Fibroblast of lung (primary cell): ENCODE measurements around the gene AQP2. TPM values are rescaled to one million over a fixed set of nuclear protein-coding genes. Genes with fewer than 3 reads are reported as not detected.
A peak's percentile ranks its signal among the peaks of the same experiment; 100 is the strongest.

Experiments
- DNase-seq, 2 donors: peaks; one replicate each; pipeline versions ENCODE4 v3.0.0 to v3.0.0-alpha.2; 2010; ENCODE audit warnings: low read depth in 2 of 2
- H2AFZ ChIP-seq: 2 replicates; pipeline ENCODE4 v1.5.1; 2012; ENCODE audit warnings: low read length, control low read depth, inconsistent platforms
- H3K27ac ChIP-seq: 2 replicates; pipeline ENCODE4 v1.5.1; 2011; ENCODE audit warnings: low read length, control low read depth; ENCODE audit not compliant: insufficient read depth
- H3K27me3 ChIP-seq: 2 replicates; pipeline ENCODE4 v1.5.1; 2011; ENCODE audit warnings: mild to moderate bottlenecking, low read length; ENCODE audit not compliant: control insufficient read depth, insufficient read depth
- H3K36me3 ChIP-seq: 2 replicates; pipeline ENCODE4 v1.5.1; 2011; ENCODE audit warnings: low read length; ENCODE audit not compliant: control insufficient read depth, insufficient read depth
- H3K4me1 ChIP-seq: 2 replicates; pipeline ENCODE4 v1.5.1; 2011; ENCODE audit warnings: low read length; ENCODE audit not compliant: control insufficient read depth, insufficient read depth; ENCODE audit errors: extremely low read depth
- H3K4me2 ChIP-seq: 2 replicates; pipeline ENCODE4 v1.5.1; 2011; ENCODE audit warnings: low read length, control low read depth; ENCODE audit not compliant: insufficient read depth; ENCODE audit errors: extremely low read depth
- H3K4me3 ChIP-seq, 4 experiments: fragments of 200-600 bp in 1 of 4; sonication (generic) in 1 of 4; replicated peaks in 1 of 4; 2 replicates each; pipeline ENCODE4 v1.5.1; 2011 to 2016; ENCODE audit warnings: low read length in 4 of 4, low read depth in 3 of 4, mild to moderate bottlenecking in 3 of 4, control low read depth in 2 of 4, inconsistent platforms in 1 of 4, mixed read lengths in 1 of 4; ENCODE audit not compliant: insufficient read depth in 1 of 4; ENCODE audit errors: control extremely low read depth in 1 of 4
- H3K79me2 ChIP-seq: 2 replicates; pipeline ENCODE4 v1.5.1; 2012; ENCODE audit warnings: mild to moderate bottlenecking, low read length, inconsistent platforms; ENCODE audit not compliant: control insufficient read depth, insufficient read depth
- H3K9ac ChIP-seq: 2 replicates; pipeline ENCODE4 v1.5.1; 2011; ENCODE audit warnings: mild to moderate bottlenecking, low read length, control low read depth; ENCODE audit not compliant: insufficient read depth
- H3K9me3 ChIP-seq: 2 replicates; pipeline ENCODE4 v1.5.1; 2012; ENCODE audit warnings: low read depth, low read length; ENCODE audit not compliant: control insufficient read depth, insufficient read depth
- H4K20me1 ChIP-seq: 2 replicates; pipeline ENCODE4 v1.5.1; 2011; ENCODE audit warnings: low read length; ENCODE audit not compliant: control insufficient read depth, insufficient read depth; ENCODE audit errors: extremely low read depth
- EZH2 ChIP-seq: IDR thresholded peaks from 2 replicates; pipeline ENCODE4 v1.5.1; 2012; ENCODE audit warnings: low read length, control low read depth, mild to moderate bottlenecking; ENCODE audit errors: missing control alignments
- polyA plus RNA-seq, 2 donors: library from polyadenylated mRNA; depleted of rRNA in 1 of 2; stranded (reverse) in 1 of 2; unstranded in 1 of 2; fragments of >200 nt; gene quantifications; 2 replicates each; pipeline ENCODE4 v1.2.1, GENCODE V29; 2011 to 2012; ENCODE audit warnings: missing spikeins in 1 of 2
- total RNA-seq: library from RNA; depleted of rRNA; stranded (reverse); fragments of >200 nt; gene quantifications from 2 replicates; pipeline ENCODE4 v1.2.1, GENCODE V29; 2014
- TF ChIP-seq, protein P1 (sequence below), 2 donors: IDR thresholded peaks in 1 of 2; conservative IDR thresholded peaks in 1 of 2; 1 replicate in 1 of 2; 2 replicates in 1 of 2; pipeline ENCODE4 v1.5.1; 2011 to 2012; ENCODE audit warnings: low read length in 2 of 2, control low read depth in 1 of 2, inconsistent platforms in 1 of 2, low read depth in 1 of 2, mild to moderate bottlenecking in 1 of 2

Gene AQP2
- total and polyA plus RNA-seq, 2 donors (not counting 1 experiment from before 2014, with no cell fraction given): not detected

DNA sequence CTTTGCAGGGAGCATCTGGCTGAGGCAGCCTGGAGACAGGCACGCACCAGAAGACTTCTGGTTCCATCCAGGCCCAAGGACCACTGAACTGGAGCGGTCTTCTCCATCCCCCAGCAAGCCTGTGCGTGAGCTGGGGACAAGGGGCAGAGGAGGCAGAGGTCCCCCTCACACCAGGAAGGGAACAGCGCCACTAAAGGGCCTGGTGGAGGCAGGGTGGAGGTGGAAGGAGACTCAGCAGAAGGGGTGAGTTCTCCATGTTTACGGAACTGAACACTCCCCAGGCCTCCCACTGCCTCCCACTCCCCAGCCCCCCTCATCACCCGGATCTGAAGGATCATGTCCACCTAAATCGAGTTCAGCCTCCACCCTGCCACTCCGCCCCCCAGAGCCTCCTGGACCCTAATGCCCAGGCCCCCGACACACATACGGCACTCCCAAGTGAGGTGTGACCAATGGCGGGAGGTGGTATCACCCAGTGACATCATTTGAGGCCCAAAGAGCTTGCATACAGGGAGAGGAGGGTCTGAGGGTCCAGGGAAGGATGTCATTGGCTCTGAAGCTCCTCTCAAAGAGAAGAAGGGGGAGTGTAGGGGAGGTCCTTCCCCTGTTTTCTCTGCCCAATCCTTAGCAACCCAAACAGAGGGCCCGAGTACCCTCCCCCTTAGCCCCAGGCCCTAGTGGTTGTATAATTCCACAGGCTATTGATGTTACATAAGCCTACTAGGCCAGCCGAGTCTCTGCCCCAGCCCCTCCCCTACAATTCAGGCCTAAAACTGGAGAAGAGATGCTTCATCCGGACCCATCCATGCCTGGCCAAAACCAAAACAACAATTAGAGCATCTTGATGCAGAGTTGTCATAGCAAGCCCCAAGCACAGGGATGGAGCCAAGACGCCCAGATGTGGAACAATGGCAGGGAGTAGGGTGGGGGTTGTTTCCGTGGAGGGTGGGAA lies 47.9 kb upstream of the AQP2 start:
- TF ChIP-seq, protein P1, sequence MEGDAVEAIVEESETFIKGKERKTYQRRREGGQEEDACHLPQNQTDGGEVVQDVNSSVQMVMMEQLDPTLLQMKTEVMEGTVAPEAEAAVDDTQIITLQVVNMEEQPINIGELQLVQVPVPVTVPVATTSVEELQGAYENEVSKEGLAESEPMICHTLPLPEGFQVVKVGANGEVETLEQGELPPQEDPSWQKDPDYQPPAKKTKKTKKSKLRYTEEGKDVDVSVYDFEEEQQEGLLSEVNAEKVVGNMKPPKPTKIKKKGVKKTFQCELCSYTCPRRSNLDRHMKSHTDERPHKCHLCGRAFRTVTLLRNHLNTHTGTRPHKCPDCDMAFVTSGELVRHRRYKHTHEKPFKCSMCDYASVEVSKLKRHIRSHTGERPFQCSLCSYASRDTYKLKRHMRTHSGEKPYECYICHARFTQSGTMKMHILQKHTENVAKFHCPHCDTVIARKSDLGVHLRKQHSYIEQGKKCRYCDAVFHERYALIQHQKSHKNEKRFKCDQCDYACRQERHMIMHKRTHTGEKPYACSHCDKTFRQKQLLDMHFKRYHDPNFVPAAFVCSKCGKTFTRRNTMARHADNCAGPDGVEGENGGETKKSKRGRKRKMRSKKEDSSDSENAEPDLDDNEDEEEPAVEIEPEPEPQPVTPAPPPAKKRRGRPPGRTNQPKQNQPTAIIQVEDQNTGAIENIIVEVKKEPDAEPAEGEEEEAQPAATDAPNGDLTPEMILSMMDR (conservative IDR thresholded peaks at IDR 0.05 in 1 of 2, IDR thresholded peaks at IDR 0.05 in 1 of 2; ENCODE audit: low read depth in 1 of 2, low read length in 2 of 2): no peak
- TF ChIP-seq EZH2: no peak
- Histone ChIP-seq H4K20me1 (no peaks in the 10 kb centered on the region), H3K27me3 (peaks cover 9% of the 10 kb centered on the region), H3K4me3 (no peak overlapping the region), H3K9ac (no peak overlapping the region), H3K79me2 (no peaks in the 10 kb centered on the region), H3K27ac (no peak overlapping the region), H3K4me2 (no peak overlapping the region), H3K9me3 (no peaks in the 10 kb centered on the region), H3K36me3 (no peaks in the 10 kb centered on the region), H2AFZ (no peak overlapping the region), H3K4me1 (peaks cover 2% of the 10 kb centered on the region)
- no peak for DNase-seq

DNA sequence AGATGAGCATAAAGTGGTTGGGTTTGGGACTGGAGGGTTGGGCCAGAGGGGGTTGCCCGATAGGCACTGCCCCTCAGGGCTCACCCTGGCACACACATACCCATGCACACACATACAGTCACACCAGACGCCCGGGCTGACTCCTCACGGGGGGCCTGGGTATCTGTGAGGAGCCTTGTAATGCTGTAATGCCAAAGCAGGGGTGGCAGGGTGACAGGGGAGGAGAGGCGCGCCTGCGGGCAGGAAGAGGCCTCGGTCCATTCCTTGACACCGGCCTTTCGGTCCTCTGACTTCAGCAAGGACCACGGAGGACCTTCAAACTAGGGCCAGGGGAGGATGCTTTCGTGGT lies 47.2 kb upstream of the AQP2 start:
- Histone ChIP-seq H3K9me3 (no peaks in the 10 kb centered on the region), H3K4me3 (peak overlapping the region in 3 of 4 experiments; percentile 13 to 40 (median 34)), H3K9ac (no peak overlapping the region), H3K79me2 (no peaks in the 10 kb centered on the region), H3K4me1 (peaks cover 2% of the 10 kb centered on the region), H2AFZ (peak overlapping the region; percentile 77), H3K27me3 (peaks cover 5% of the 10 kb centered on the region), H3K4me2 (peak overlapping the region; percentile 28), H3K27ac (no peak overlapping the region), H4K20me1 (no peaks in the 10 kb centered on the region), H3K36me3 (no peaks in the 10 kb centered on the region)
- TF ChIP-seq, protein P1 (conservative IDR thresholded peaks at IDR 0.05 in 1 of 2, IDR thresholded peaks at IDR 0.05 in 1 of 2; ENCODE audit: low read depth in 1 of 2, low read length in 2 of 2): no peak
- TF ChIP-seq EZH2: no peak
- DNase-seq: no peak

DNA sequence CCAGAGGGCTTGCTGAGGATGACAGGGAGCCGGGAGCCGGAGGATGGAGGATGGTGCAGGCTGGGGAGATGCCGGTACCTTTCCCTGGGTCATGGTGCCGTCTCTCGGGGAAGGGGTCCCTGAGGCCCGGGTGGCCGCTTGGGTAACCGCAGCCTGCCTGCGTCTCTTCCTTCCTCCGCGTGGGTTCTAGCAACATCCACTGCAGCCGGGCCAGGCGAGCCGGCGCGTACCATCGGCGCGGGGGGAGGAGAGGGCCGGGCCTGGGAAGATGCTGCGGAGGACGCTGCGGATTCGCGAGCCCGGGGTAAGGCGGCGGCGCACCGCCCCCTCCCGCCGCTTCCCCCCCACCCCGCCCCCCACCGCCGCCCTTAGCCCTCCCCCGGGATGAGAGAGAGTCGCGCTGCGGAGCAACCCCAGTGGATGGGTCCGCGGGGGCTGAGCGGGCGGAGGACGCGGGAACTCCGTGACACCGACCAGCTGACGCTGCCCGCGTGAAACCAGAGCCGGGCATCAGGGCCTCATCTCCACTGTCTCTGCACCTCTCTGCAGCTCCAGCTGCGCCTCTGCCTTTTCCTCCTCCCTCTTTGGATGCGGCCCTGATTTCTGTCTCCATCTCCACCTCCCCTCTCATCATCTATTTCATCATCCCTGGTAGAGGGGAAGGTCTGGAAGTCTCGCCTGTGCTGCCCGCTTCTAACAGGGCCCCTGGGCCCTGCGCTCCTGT lies 46.7 kb upstream of the AQP2 start, which contains the start of gene FAIM2:
Gene FAIM2, minus strand, starts transcription at position 201 of the 724 bp plus-strand sequence. Its CDS starts 108 bp downstream, at position 93.
- Histone ChIP-seq H3K79me2 (no peaks in the 10 kb centered on the region), H3K27ac (no peak within 1 kb of the TSS), H3K27me3 (peaks cover 5% of the 10 kb centered on the region), H3K4me1 (peaks cover 2% of the 10 kb centered on the region), H3K4me2 (peak within 1 kb of the TSS; percentile 44), H3K4me3 (peak within 1 kb of the TSS; percentile 13 to 45 (median 40)), H3K9me3 (no peaks in the 10 kb centered on the region), H2AFZ (peak within 1 kb of the TSS; percentile 77), H3K9ac (no peak within 1 kb of the TSS), H4K20me1 (no peaks in the 10 kb centered on the region), H3K36me3 (no peaks in the 10 kb centered on the region)
- TF ChIP-seq, protein P1 (conservative IDR thresholded peaks at IDR 0.05 in 1 of 2, IDR thresholded peaks at IDR 0.05 in 1 of 2; ENCODE audit: low read depth in 1 of 2, low read length in 2 of 2): no peak
- TF ChIP-seq EZH2: no peak
- peak; percentile 56 to 84 for DNase-seq
